ENCODE data around the gene STK32B. TPM values are rescaled to one million over a fixed set of nuclear protein-coding genes. Genes with fewer than 3 reads are reported as not detected.

STK32B gene
- total RNA-seq, 2 experiments from 2014 or later = not detected

DNA sequence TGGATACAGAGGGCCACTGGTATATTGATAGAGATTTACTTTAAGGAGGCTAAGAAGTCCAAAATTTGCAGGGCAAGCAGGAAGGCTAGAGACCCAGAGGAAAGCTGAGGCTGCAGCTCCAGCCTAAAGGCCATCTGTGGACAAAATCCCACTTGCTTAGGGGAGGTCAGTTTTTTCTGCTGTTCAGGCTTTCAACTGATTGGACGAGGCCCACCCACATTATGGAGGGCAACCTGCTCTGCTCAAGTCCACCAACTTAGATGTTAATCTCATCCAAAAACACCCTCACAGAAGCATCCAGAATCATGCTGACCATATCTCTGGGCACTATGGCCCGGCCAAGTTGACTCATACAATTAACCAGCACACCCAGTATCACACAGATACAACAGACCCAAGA is 480.8 kb downstream of the STK32B start:
- H3K79me2 ChIP-seq (ENCODE audit: insufficient read depth, low read depth, low read length) = no peaks in the 10 kb centered on the region
- no peaks in the 10 kb centered on the region for H3K36me3 ChIP-seq (ENCODE audit: insufficient read depth, low read length)
- no peak overlapping the region for H3K4me2 ChIP-seq (ENCODE audit: low read length)
- no peaks in the 10 kb centered on the region for H3K9me2 ChIP-seq (ENCODE audit: insufficient read depth, low read length)
- DNase-seq (ENCODE audit: low spot score) = no peak
- CTCF ChIA-PET (ENCODE audit: unreplicated experiment) = no interaction called here
- POLR2A ChIA-PET = no interaction called here
- no peak for TF ChIP-seq EZH2phosphoT487 (IDR thresholded peaks at IDR 0.05; ENCODE audit: borderline replicate concordance, low read depth, low read length)
- TF ChIP-seq, protein P1, sequence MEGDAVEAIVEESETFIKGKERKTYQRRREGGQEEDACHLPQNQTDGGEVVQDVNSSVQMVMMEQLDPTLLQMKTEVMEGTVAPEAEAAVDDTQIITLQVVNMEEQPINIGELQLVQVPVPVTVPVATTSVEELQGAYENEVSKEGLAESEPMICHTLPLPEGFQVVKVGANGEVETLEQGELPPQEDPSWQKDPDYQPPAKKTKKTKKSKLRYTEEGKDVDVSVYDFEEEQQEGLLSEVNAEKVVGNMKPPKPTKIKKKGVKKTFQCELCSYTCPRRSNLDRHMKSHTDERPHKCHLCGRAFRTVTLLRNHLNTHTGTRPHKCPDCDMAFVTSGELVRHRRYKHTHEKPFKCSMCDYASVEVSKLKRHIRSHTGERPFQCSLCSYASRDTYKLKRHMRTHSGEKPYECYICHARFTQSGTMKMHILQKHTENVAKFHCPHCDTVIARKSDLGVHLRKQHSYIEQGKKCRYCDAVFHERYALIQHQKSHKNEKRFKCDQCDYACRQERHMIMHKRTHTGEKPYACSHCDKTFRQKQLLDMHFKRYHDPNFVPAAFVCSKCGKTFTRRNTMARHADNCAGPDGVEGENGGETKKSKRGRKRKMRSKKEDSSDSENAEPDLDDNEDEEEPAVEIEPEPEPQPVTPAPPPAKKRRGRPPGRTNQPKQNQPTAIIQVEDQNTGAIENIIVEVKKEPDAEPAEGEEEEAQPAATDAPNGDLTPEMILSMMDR (conservative IDR thresholded peaks at IDR 0.05; ENCODE audit: low read length) = no peak
- no peak overlapping the region for H2AFZ ChIP-seq (ENCODE audit: low read length)
- H3K4me1 ChIP-seq (ENCODE audit: insufficient read depth, low read length, poor library complexity, severe bottlenecking) = no peaks in the 10 kb centered on the region
- no peaks in the 10 kb centered on the region for H4K20me1 ChIP-seq (ENCODE audit: insufficient read depth, low read length)
- no peak overlapping the region for H3K4me3 ChIP-seq (ENCODE audit: low read depth, low read length, poor library complexity, severe bottlenecking)
- H3K27ac ChIP-seq (ENCODE audit: low read depth, low read length, poor library complexity, severe bottlenecking) = no peak overlapping the region
- intact Hi-C loops (cut with micrococcal nuclease; ENCODE audit: unreplicated experiment) = no loop called here
- no TSS peak for BruUV-seq (replicated peaks)
- H3K9me3 ChIP-seq (ENCODE audit: low read length) = no peaks in the 10 kb centered on the region

DNA sequence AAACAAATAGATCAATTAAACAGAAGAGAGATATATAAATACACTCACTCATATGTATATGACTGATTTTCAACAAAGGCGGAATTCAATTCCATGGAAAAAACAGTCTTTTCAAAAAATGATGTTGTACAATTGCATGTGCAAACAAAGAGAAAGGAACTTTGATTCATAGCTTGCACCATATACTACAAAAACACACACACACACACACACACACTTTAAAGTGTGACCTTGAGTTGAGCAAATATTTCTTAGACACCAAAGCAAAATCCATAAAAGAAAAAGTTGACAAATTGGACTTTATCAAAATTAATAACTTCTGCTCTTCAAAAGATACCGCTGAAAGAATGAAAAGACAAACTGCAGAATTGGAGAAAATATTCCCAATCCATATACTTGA is 488.3 kb downstream of the STK32B start:
- H3K36me3 ChIP-seq (ENCODE audit: insufficient read depth, low read length) = no peaks in the 10 kb centered on the region
- H3K9me2 ChIP-seq (ENCODE audit: insufficient read depth, low read length) = no peaks in the 10 kb centered on the region
- intact Hi-C loops (cut with micrococcal nuclease; ENCODE audit: unreplicated experiment) = no loop called here
- no peaks in the 10 kb centered on the region for H3K79me2 ChIP-seq (ENCODE audit: insufficient read depth, low read depth, low read length)
- no peaks in the 10 kb centered on the region for H3K4me1 ChIP-seq (ENCODE audit: insufficient read depth, low read length, poor library complexity, severe bottlenecking)
- no TSS peak for BruUV-seq (replicated peaks)
- H3K27ac ChIP-seq (ENCODE audit: low read depth, low read length, poor library complexity, severe bottlenecking) = no peak overlapping the region
- H3K4me2 ChIP-seq (ENCODE audit: low read length) = no peak overlapping the region
- no peak for DNase-seq (ENCODE audit: low spot score)
- CTCF ChIA-PET (ENCODE audit: unreplicated experiment) = no interaction called here
- H3K9me3 ChIP-seq (ENCODE audit: low read length) = no peaks in the 10 kb centered on the region
- no peak overlapping the region for H2AFZ ChIP-seq (ENCODE audit: low read length)
- no peak for TF ChIP-seq EZH2phosphoT487 (IDR thresholded peaks at IDR 0.05; ENCODE audit: borderline replicate concordance, low read depth, low read length)
- TF ChIP-seq, protein P1 (conservative IDR thresholded peaks at IDR 0.05; ENCODE audit: low read length) = no peak
- POLR2A ChIA-PET = interaction anchor here (0.5 kb wide), 1 partner anchor 175 kb away, joined by 3 read pairs; no protein-coding TSS in a partner anchor
- H4K20me1 ChIP-seq (ENCODE audit: insufficient read depth, low read length) = no peaks in the 10 kb centered on the region
- H3K4me3 ChIP-seq (ENCODE audit: low read depth, low read length, poor library complexity, severe bottlenecking) = no peak overlapping the region

DNA sequence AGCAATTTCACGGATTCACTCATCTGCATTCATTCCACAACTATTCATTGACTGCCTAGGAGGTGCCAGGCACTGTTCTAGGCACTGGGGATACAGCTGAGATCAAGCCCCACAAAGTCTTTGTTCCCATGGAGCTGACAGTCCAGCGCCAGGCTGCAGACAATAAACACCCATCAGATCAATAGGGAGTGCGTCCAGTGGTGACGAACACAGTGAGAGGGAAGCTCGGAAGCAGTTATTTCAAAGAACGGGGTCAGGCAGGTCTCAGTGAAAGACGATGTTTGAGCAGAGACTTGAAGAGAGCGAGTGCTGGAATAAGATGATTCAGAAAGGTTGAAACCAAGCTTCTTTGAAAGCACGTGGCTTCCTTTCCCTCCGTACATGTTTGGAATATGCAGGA is 489.9 kb downstream of the STK32B start:
- Histone ChIP-seq H3K27ac (ENCODE audit: low read depth, low read length, poor library complexity, severe bottlenecking) (no peak overlapping the region), H3K4me3 (ENCODE audit: low read depth, low read length, poor library complexity, severe bottlenecking) (no peak overlapping the region), H2AFZ (ENCODE audit: low read length) (no peak overlapping the region), H3K36me3 (ENCODE audit: insufficient read depth, low read length) (no peaks in the 10 kb centered on the region), H3K9me2 (ENCODE audit: insufficient read depth, low read length) (no peaks in the 10 kb centered on the region), H3K4me2 (ENCODE audit: low read length) (no peak overlapping the region), H3K79me2 (ENCODE audit: insufficient read depth, low read depth, low read length) (no peaks in the 10 kb centered on the region), H3K4me1 (ENCODE audit: insufficient read depth, low read length, poor library complexity, severe bottlenecking) (no peaks in the 10 kb centered on the region), H4K20me1 (ENCODE audit: insufficient read depth, low read length) (no peaks in the 10 kb centered on the region), H3K9me3 (ENCODE audit: low read length) (no peaks in the 10 kb centered on the region)
- ChIA-PET CTCF (ENCODE audit: unreplicated experiment) (no interaction called here), POLR2A (no interaction called here)
- BruUV-seq (replicated peaks) = no TSS peak
- intact Hi-C loops (cut with micrococcal nuclease; ENCODE audit: unreplicated experiment) = no loop called here
- TF ChIP-seq, protein P1 (conservative IDR thresholded peaks at IDR 0.05; ENCODE audit: low read length) = no peak
- no peak for TF ChIP-seq EZH2phosphoT487 (IDR thresholded peaks at IDR 0.05; ENCODE audit: borderline replicate concordance, low read depth, low read length)
- no peak for DNase-seq (ENCODE audit: low spot score)
